ENCODE results near the gene COL25A1.

The COL25A1 gene

GRCh38 chr4:109214622-109215301, 87.7 kb downstream of the COL25A1 start:
- DNase-seq (ENCODE audit: low spot score): no peak

GRCh38 chr4:109213056-109213455, 89.4 kb downstream of the COL25A1 start:
- no peak for DNase-seq (ENCODE audit: low spot score)

- DNase-seq (ENCODE audit: low spot score): no peak
Observed at GRCh38 chr4:109211671-109212070, 90.8 kb downstream of the COL25A1 start.

- DNase-seq (ENCODE audit: low spot score): no peak
Observed at GRCh38 chr4:109209647-109210046, 92.8 kb downstream of the COL25A1 start.

- no peak for DNase-seq (ENCODE audit: low spot score)
Observed at GRCh38 chr4:109207898-109208297, 94.6 kb downstream of the COL25A1 start.

GRCh38 chr4:109207061-109207460, 95.4 kb downstream of the COL25A1 start:
- no peak for DNase-seq (ENCODE audit: low spot score)

- DNase-seq (ENCODE audit: low spot score): no peak
Observed at GRCh38 chr4:109206620-109207019, 95.8 kb downstream of the COL25A1 start.

- DNase-seq (ENCODE audit: low spot score): no peak
Observed at GRCh38 chr4:109205186-109205585, 97.3 kb downstream of the COL25A1 start.

GRCh38 chr4:109199585-109199984, 102.9 kb downstream of the COL25A1 start:
- no peak for DNase-seq (ENCODE audit: low spot score)

- no peak for DNase-seq (ENCODE audit: low spot score)
Observed at GRCh38 chr4:109195646-109196045, 106.8 kb downstream of the COL25A1 start.

- DNase-seq (ENCODE audit: low spot score): no peak
Observed at GRCh38 chr4:109191216-109191615, 111.2 kb downstream of the COL25A1 start.

GRCh38 chr4:109186458-109186945, 116.0 kb downstream of the COL25A1 start:
- DNase-seq (ENCODE audit: low spot score): no peak

GRCh38 chr4:109185951-109186350, 116.5 kb downstream of the COL25A1 start:
- no peak for DNase-seq (ENCODE audit: low spot score)

GRCh38 chr4:109185548-109185947, 116.9 kb downstream of the COL25A1 start:
- no peak for DNase-seq (ENCODE audit: low spot score)

GRCh38 chr4:109184491-109184961, 117.9 kb downstream of the COL25A1 start:
- DNase-seq (ENCODE audit: low spot score): no peak

- DNase-seq (ENCODE audit: low spot score): no peak
Observed at GRCh38 chr4:109183931-109184490, 118.4 kb downstream of the COL25A1 start.

- no peak for DNase-seq (ENCODE audit: low spot score)
Observed at GRCh38 chr4:109182696-109183095, 119.8 kb downstream of the COL25A1 start.

GRCh38 chr4:109179061-109179460, 123.4 kb downstream of the COL25A1 start:
- no peak for DNase-seq (ENCODE audit: low spot score)

- DNase-seq (ENCODE audit: low spot score): no peak
Observed at GRCh38 chr4:109177096-109177810, 125.2 kb downstream of the COL25A1 start.

- DNase-seq (ENCODE audit: low spot score): no peak
Observed at GRCh38 chr4:109174224-109174953, 128.1 kb downstream of the COL25A1 start.

- DNase-seq (ENCODE audit: low spot score): no peak
Observed at GRCh38 chr4:109172301-109172700, 130.2 kb downstream of the COL25A1 start.

- no peak for DNase-seq (ENCODE audit: low spot score)
Observed at GRCh38 chr4:109171070-109171469, 131.4 kb downstream of the COL25A1 start.
